Ectodermal cell (in vitro differentiated cells): Measurements from ENCODE around the gene RAD51B.

Source experiments
- H3K27ac ChIP-seq: 2 replicates; pipeline ENCODE4 v1.7.0; 2013; ENCODE audit warnings: mild to moderate bottlenecking, low read depth, low read length; ENCODE audit not compliant: insufficient read depth, poor library complexity, severe bottlenecking
- H3K27me3 ChIP-seq: 2 replicates; pipeline ENCODE4 v1.7.0; 2013; ENCODE audit warnings: mild to moderate bottlenecking, low read length; ENCODE audit not compliant: insufficient read depth, control insufficient read depth, poor library complexity, severe bottlenecking
- H3K36me3 ChIP-seq: one replicate; pipeline ENCODE4 v1.7.0; 2013; ENCODE audit warnings: low read length; ENCODE audit not compliant: control insufficient read depth, insufficient read depth
- H3K4me1 ChIP-seq: one replicate; pipeline ENCODE4 v1.7.0; 2013; ENCODE audit warnings: low read length; ENCODE audit not compliant: control insufficient read depth, insufficient read depth
- H3K4me3 ChIP-seq: 2 replicates; pipeline ENCODE4 v1.7.0; 2013; ENCODE audit warnings: low read depth, low read length, control low read depth; ENCODE audit not compliant: insufficient read depth
- H3K9me3 ChIP-seq: 2 replicates; pipeline ENCODE4 v1.7.0; 2013; ENCODE audit warnings: mild to moderate bottlenecking, low read length, moderate library complexity; ENCODE audit not compliant: control insufficient read depth
- WGBS, 2 experiments: methylation state at CpG; one replicate each; pipeline ENCODE4 v1.1.7; 2013; ENCODE audit warnings: missing lambda C conversion rate in 2 of 2; 5-methylcytosine and 5-hydroxymethylcytosine counted together

RAD51B gene

GRCh38 chr14:68503186-68503825, 683.7 kb downstream of the RAD51B start:
- H3K9me3 ChIP-seq: no peaks in the 10 kb centered on the region
- no peaks in the 10 kb centered on the region for H3K27me3 ChIP-seq
- H3K4me3 ChIP-seq: no peak overlapping the region
- 89 to 96% methylated on average over 7 of the region's 7 CpGs for WGBS, 2 experiments
- H3K36me3 ChIP-seq: no peaks in the 10 kb centered on the region
- H3K4me1 ChIP-seq: peaks cover 37% of the 10 kb centered on the region
- H3K27ac ChIP-seq: no peak overlapping the region

- no peaks in the 10 kb centered on the region for H3K27me3 ChIP-seq
- H3K27ac ChIP-seq: no peak overlapping the region
- peaks cover 35% of the 10 kb centered on the region for H3K4me1 ChIP-seq
- no peaks in the 10 kb centered on the region for H3K36me3 ChIP-seq
- no peaks in the 10 kb centered on the region for H3K9me3 ChIP-seq
- 71 to 72% methylated on average over 8 of the region's 8 CpGs for WGBS, 2 experiments
- H3K4me3 ChIP-seq: no peak overlapping the region
These were observed 685.3 kb downstream of the RAD51B start for GRCh38 chr14:68504861-68505260.

- H3K4me3 ChIP-seq: no peak overlapping the region
- peak overlapping the region; percentile 60 for H3K27ac ChIP-seq
- peaks cover 45% of the 10 kb centered on the region for H3K4me1 ChIP-seq
- no peaks in the 10 kb centered on the region for H3K27me3 ChIP-seq
- WGBS, 2 experiments: 84 to 89% methylated on average over 17 of the region's 17 CpGs
- no peaks in the 10 kb centered on the region for H3K9me3 ChIP-seq
- H3K36me3 ChIP-seq: no peaks in the 10 kb centered on the region
These were observed 686.6 kb downstream of the RAD51B start for GRCh38 chr14:68506021-68506644.

- 93 to 95% methylated on average over 10 to 11 of the region's 11 CpGs for WGBS, 2 experiments
- no peaks in the 10 kb centered on the region for H3K27me3 ChIP-seq
- H3K36me3 ChIP-seq: no peaks in the 10 kb centered on the region
- peaks cover 40% of the 10 kb centered on the region for H3K4me1 ChIP-seq
- H3K27ac ChIP-seq: peak overlapping the region; percentile 60
- H3K4me3 ChIP-seq: no peak overlapping the region
- no peaks in the 10 kb centered on the region for H3K9me3 ChIP-seq
These were observed 687.3 kb downstream of the RAD51B start for GRCh38 chr14:68506645-68507419.

DNA sequence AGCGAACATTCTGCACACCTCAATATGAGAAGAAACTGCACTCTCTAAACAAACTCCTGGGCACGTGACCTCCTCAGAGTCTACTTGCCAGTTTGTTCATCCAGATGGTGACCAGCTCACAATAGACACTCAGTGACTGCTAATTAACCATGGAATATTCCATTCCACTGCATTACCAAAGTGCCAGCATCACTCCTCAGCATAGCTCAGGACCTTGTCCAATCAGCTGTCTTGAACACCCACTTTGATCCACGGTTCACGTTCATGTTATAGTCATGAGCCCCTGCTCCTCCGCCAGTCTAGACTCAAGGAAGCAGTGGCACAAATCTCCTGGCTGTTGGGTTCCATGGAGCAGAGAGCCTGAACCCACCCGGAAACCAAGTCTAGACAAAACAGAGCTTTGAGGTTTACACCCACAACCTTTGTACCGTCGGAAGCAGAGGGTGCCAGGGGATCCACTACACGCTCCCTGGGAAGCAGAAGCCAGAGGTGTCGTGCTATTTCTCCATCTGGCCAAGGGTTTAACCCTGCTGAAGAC, 688.0 kb downstream of the RAD51B start:
- 95 to 97% methylated on average over 10 of the region's 10 CpGs for WGBS, 2 experiments
- Histone ChIP-seq H3K4me3 (no peak overlapping the region), H3K36me3 (no peaks in the 10 kb centered on the region), H3K4me1 (peaks cover 33% of the 10 kb centered on the region), H3K9me3 (no peaks in the 10 kb centered on the region), H3K27me3 (no peaks in the 10 kb centered on the region), H3K27ac (no peak overlapping the region)

GRCh38 chr14:68508581-68508980, 689.0 kb downstream of the RAD51B start:
- Histone ChIP-seq H3K36me3 (no peaks in the 10 kb centered on the region), H3K27ac (no peak overlapping the region), H3K4me3 (no peak overlapping the region), H3K4me1 (peaks cover 27% of the 10 kb centered on the region), H3K27me3 (no peaks in the 10 kb centered on the region), H3K9me3 (no peaks in the 10 kb centered on the region)
- WGBS, 2 experiments: 48 to 53% methylated on average over 2 of the region's 2 CpGs

DNA sequence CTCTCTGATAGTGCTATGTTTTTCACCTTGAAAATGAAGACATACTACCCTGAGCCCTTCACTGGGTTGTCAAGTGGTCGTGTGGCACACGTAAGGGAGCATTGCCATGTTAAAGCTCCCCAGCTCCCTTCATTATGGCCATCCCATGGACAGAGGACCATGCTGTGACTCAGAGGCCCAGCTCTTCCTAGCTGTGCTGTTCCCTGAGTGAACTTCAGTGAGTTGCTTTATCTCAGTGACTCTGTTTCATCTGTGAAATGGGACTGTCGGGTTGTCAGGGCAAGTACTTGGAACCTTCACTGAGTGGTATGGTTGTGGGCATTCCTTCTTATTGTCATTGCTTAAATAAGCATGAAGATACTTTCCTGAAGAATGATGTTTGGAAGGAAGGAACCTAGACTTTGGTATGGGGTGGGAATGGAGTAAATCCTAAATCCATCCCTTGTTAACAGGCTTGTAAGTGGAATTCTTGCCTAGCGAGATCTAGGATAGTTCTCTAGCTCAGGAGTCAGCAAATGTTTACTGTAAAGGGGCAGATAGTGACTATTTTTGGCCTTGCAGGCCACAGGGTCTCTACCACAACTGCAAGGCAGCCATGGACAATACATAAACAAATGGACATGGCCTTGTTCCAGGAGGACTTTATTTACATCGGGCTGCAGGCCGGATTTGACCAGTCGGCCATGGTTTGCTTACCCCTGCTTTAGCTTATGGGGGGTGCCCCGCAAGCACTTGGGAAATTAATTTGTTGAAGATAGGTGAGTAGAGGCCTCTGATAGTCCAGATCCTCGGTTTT, 689.8 kb downstream of the RAD51B start:
- Histone ChIP-seq H3K27ac (no peak overlapping the region), H3K4me1 (peaks cover 27% of the 10 kb centered on the region), H3K9me3 (no peaks in the 10 kb centered on the region), H3K4me3 (no peak overlapping the region), H3K27me3 (no peaks in the 10 kb centered on the region), H3K36me3 (no peaks in the 10 kb centered on the region)
- WGBS, 2 experiments: 96 to 98% methylated on average over 9 of the region's 9 CpGs

DNA sequence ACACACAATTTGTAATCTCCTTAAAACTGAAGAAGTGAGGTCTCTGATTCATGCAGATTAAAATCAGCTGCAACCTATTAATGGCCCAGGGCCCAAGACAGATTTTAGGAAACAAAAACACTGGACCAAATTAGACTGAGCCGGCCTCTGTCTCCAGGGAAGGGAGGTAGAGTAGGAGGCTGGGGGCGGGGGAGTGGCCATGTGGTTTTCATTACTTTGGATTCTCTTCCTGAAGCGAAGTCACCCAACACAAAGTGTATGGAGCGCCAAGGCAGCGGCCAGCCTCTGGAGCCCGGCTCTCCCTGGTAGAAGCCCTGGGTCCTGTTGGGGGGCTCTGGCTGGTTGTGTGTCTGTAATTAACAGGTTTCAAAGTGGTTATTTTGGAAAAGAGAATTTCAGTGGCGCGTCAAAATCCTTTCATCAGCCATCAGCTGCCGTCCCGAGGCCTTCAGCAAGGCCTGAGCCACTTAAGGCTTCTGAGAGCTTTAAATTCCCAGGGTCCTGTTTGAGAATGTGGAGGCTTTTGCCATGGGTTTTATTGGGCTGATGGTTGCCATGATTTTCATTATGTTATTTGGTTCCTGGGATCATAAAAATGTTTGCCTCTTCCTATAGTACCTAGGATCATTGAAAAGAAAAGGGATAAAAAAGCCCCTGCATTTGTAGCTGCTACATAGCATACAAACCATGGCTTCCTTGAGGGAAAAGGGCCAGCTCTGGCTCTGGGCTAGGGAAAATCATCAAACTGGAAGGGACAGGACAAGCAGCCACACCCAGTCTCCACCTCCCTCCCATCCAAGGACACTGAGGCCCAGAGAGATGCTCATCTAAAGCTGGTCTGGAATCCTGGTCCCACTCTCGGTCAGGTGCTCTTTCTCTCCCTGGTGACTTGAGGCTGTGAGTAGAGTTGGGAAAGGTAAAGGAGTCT, 690.9 kb downstream of the RAD51B start:
- peaks cover 22% of the 10 kb centered on the region for H3K4me1 ChIP-seq
- H3K27ac ChIP-seq: no peak overlapping the region
- H3K36me3 ChIP-seq: no peaks in the 10 kb centered on the region
- WGBS, 2 experiments: 92% methylated on average over 11 of the region's 11 CpGs
- H3K4me3 ChIP-seq: no peak overlapping the region
- H3K27me3 ChIP-seq: no peaks in the 10 kb centered on the region
- H3K9me3 ChIP-seq: no peaks in the 10 kb centered on the region
